Measurements from ENCODE around the gene NRG2. TPM values are rescaled to one million over a fixed set of nuclear protein-coding genes. Genes with fewer than 3 reads are reported as not detected.

Gene NRG2
- total RNA-seq, 4 donors from 2014 or later, result 5.3 to 8.8 (median 7.5) TPM

- TF ChIP-seq POLR2A (IDR thresholded peaks at IDR 0.05) (no peak), CTCF (IDR thresholded peaks at IDR 0.05) (no peak)
- no peak for DNase-seq (ENCODE audit: low spot score in 2 of 2)
- intact Hi-C loops (cut with DNase I; ENCODE audit: low total_unique reads), result no loop called here
- no peak overlapping the region for H3K4me3 ChIP-seq (ENCODE audit: low read depth, poor library complexity, severe bottlenecking)
- 72 to 77% methylated on average over 5 of the region's 5 CpGs for WGBS, 2 donors
Measured at GRCh38 chr5:140015706-140016105, 27.4 kb downstream of the NRG2 start.

- no peak for DNase-seq (ENCODE audit: low spot score in 2 of 2)
- WGBS, 2 donors, result 90 to 94% methylated on average over 2 of the region's 2 CpGs
- H3K4me3 ChIP-seq (ENCODE audit: low read depth, poor library complexity, severe bottlenecking), result no peak overlapping the region
- TF ChIP-seq CTCF (IDR thresholded peaks at IDR 0.05) (no peak), POLR2A (IDR thresholded peaks at IDR 0.05) (no peak)
- intact Hi-C loops (cut with DNase I; ENCODE audit: low total_unique reads), result no loop called here
Measured at GRCh38 chr5:140014751-140015150, 28.3 kb downstream of the NRG2 start.

- H3K4me3 ChIP-seq (ENCODE audit: low read depth, poor library complexity, severe bottlenecking), result no peak overlapping the region
- intact Hi-C loops (cut with DNase I; ENCODE audit: low total_unique reads), result no loop called here
- 71 to 83% methylated on average over 1 of the region's 1 CpG for WGBS, 2 donors
- no peak for TF ChIP-seq POLR2A (IDR thresholded peaks at IDR 0.05)
- TF ChIP-seq CTCF (IDR thresholded peaks at IDR 0.05), result no peak
- no peak for DNase-seq (ENCODE audit: low spot score in 2 of 2)
Measured at GRCh38 chr5:140013536-140013935, 29.6 kb downstream of the NRG2 start.

GRCh38 chr5:140012443-140012842 lies 30.7 kb downstream of the NRG2 start:
- TF ChIP-seq POLR2A (IDR thresholded peaks at IDR 0.05) (no peak), CTCF (IDR thresholded peaks at IDR 0.05) (no peak)
- no peak overlapping the region for H3K4me3 ChIP-seq (ENCODE audit: low read depth, poor library complexity, severe bottlenecking)
- 78 to 88% methylated on average over 1 of the region's 1 CpG for WGBS, 2 donors
- intact Hi-C loops (cut with DNase I; ENCODE audit: low total_unique reads), result no loop called here
- no peak for DNase-seq (ENCODE audit: low spot score in 2 of 2)

- WGBS, 2 donors, result 81 to 87% methylated on average over 3 of the region's 3 CpGs
- DNase-seq (ENCODE audit: low spot score in 2 of 2), result no peak
- H3K4me3 ChIP-seq (ENCODE audit: low read depth, poor library complexity, severe bottlenecking), result no peak overlapping the region
- TF ChIP-seq POLR2A (IDR thresholded peaks at IDR 0.05), result no peak
- TF ChIP-seq CTCF (IDR thresholded peaks at IDR 0.05), result no peak
- intact Hi-C loops (cut with DNase I; ENCODE audit: low total_unique reads), result no loop called here
Measured at GRCh38 chr5:140011297-140011802, 31.7 kb downstream of the NRG2 start.

- no peak overlapping the region for H3K4me3 ChIP-seq (ENCODE audit: low read depth, poor library complexity, severe bottlenecking)
- 90% methylated on average over 3 of the region's 3 CpGs for WGBS, 2 donors
- DNase-seq (ENCODE audit: low spot score in 2 of 2), result no peak
- TF ChIP-seq POLR2A (IDR thresholded peaks at IDR 0.05) (no peak), CTCF (IDR thresholded peaks at IDR 0.05) (no peak)
- intact Hi-C loops (cut with DNase I; ENCODE audit: low total_unique reads), result no loop called here
Measured at GRCh38 chr5:140010798-140011197, 32.3 kb downstream of the NRG2 start.
